ENCODE data around the gene PRSS56. TPM values are rescaled to one million over a fixed set of nuclear protein-coding genes. Genes with fewer than 3 reads are reported as not detected.

Gene PRSS56
- polyA plus RNA-seq, 1 donor from 2014 or later: 0.16 TPM

DNA sequence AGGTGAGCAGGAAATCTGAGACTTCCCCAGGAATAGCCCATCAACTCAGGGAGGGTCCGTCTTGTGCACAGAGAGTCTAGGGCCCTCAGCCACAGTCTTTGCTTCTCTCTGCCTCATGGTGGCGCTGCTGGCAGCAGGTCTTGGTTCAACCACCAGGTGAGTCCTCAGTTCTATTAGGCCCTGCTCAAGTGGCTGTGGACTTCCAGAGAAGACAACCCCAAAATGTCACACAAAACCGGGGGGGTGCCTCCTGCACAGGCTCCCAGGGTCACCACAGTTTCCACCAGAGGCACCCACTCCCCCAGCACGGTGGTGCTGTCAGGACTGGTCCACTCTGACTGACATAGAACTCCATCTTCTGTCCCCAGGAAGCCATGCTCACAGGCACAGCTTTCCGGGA lies 16.9 kb downstream of the PRSS56 start:
- Histone ChIP-seq H4K20me1 (ENCODE audit: insufficient read depth) (no peaks in the 10 kb centered on the region), H3K9me2 (ENCODE audit: insufficient read depth, low read length) (no peaks in the 10 kb centered on the region), H2AFZ (ENCODE audit: low read depth, low read length) (no peak overlapping the region), H3F3A (ENCODE audit: insufficient read depth, low read length, poor library complexity, severe bottlenecking) (no peaks in the 10 kb centered on the region), H3K4me3 (ENCODE audit: low read length) (no peak overlapping the region), H3K27ac (ENCODE audit: low read length) (no peak overlapping the region), H3K36me3 (ENCODE audit: insufficient read depth, low read length) (no peaks in the 10 kb centered on the region), H3K4me2 (ENCODE audit: low read length) (no peak overlapping the region), H3K9me3 (ENCODE audit: low read length) (no peaks in the 10 kb centered on the region), H3K27me3 (ENCODE audit: insufficient read depth, low read depth, low read length) (no peaks in the 10 kb centered on the region), H3K9ac (ENCODE audit: low read length) (no peak overlapping the region), H3K79me2 (replicated peaks; ENCODE audit: insufficient read depth, low read length) (no peaks in the 10 kb centered on the region)
- TF ChIP-seq EP300 (conservative IDR thresholded peaks at IDR 0.05; ENCODE audit: poor library complexity, severe bottlenecking) (no peak), SMC3 (conservative IDR thresholded peaks at IDR 0.05; ENCODE audit: poor library complexity) (no peak), POLR2AphosphoS5 (IDR thresholded peaks at IDR 0.05) (no peak), MXI1 (conservative IDR thresholded peaks at IDR 0.05; ENCODE audit: poor library complexity, severe bottlenecking) (no peak), EZH2 (IDR thresholded peaks at IDR 0.05; ENCODE audit: borderline replicate concordance, insufficient read depth, low read length, poor library complexity, severe bottlenecking) (no peak), TAF1 (IDR thresholded peaks at IDR 0.05; ENCODE audit: low read depth) (no peak), RAD21 (conservative IDR thresholded peaks at IDR 0.05) (no peak)
- TF ChIP-seq, protein P1, sequence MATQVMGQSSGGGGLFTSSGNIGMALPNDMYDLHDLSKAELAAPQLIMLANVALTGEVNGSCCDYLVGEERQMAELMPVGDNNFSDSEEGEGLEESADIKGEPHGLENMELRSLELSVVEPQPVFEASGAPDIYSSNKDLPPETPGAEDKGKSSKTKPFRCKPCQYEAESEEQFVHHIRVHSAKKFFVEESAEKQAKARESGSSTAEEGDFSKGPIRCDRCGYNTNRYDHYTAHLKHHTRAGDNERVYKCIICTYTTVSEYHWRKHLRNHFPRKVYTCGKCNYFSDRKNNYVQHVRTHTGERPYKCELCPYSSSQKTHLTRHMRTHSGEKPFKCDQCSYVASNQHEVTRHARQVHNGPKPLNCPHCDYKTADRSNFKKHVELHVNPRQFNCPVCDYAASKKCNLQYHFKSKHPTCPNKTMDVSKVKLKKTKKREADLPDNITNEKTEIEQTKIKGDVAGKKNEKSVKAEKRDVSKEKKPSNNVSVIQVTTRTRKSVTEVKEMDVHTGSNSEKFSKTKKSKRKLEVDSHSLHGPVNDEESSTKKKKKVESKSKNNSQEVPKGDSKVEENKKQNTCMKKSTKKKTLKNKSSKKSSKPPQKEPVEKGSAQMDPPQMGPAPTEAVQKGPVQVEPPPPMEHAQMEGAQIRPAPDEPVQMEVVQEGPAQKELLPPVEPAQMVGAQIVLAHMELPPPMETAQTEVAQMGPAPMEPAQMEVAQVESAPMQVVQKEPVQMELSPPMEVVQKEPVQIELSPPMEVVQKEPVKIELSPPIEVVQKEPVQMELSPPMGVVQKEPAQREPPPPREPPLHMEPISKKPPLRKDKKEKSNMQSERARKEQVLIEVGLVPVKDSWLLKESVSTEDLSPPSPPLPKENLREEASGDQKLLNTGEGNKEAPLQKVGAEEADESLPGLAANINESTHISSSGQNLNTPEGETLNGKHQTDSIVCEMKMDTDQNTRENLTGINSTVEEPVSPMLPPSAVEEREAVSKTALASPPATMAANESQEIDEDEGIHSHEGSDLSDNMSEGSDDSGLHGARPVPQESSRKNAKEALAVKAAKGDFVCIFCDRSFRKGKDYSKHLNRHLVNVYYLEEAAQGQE (IDR thresholded peaks at IDR 0.05; ENCODE audit: borderline replicate concordance): no peak
- TF ChIP-seq, protein P2, sequence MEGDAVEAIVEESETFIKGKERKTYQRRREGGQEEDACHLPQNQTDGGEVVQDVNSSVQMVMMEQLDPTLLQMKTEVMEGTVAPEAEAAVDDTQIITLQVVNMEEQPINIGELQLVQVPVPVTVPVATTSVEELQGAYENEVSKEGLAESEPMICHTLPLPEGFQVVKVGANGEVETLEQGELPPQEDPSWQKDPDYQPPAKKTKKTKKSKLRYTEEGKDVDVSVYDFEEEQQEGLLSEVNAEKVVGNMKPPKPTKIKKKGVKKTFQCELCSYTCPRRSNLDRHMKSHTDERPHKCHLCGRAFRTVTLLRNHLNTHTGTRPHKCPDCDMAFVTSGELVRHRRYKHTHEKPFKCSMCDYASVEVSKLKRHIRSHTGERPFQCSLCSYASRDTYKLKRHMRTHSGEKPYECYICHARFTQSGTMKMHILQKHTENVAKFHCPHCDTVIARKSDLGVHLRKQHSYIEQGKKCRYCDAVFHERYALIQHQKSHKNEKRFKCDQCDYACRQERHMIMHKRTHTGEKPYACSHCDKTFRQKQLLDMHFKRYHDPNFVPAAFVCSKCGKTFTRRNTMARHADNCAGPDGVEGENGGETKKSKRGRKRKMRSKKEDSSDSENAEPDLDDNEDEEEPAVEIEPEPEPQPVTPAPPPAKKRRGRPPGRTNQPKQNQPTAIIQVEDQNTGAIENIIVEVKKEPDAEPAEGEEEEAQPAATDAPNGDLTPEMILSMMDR (IDR thresholded peaks at IDR 0.05; ENCODE audit: poor library complexity, severe bottlenecking): no peak

DNA sequence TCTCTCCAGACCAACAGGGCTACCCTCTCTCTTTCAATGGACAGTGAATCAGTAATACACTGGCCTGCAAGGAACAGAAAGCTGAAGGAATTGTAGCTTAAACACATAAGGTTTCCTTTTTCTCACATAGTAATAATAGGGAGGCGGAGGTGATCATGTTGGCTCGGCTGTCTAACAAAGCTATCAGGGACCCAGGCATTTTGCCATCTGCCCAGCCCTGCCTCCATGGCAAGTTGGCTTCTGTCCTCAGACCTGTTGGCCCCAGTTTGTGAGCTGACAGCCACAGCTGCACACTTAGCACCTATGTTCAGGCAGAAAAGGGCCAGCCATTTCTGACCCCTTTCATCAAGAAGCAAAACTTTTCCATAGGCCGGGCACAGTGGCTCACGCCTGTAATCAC lies 17.3 kb downstream of the PRSS56 start:
- H3K4me3 ChIP-seq (ENCODE audit: low read length): no peak overlapping the region
- H3K27me3 ChIP-seq (ENCODE audit: insufficient read depth, low read depth, low read length): no peaks in the 10 kb centered on the region
- H3K27ac ChIP-seq (ENCODE audit: low read length): no peak overlapping the region
- H3F3A ChIP-seq (ENCODE audit: insufficient read depth, low read length, poor library complexity, severe bottlenecking): no peaks in the 10 kb centered on the region
- H3K9me2 ChIP-seq (ENCODE audit: insufficient read depth, low read length): no peaks in the 10 kb centered on the region
- H3K9me3 ChIP-seq (ENCODE audit: low read length): no peaks in the 10 kb centered on the region
- no peaks in the 10 kb centered on the region for H4K20me1 ChIP-seq (ENCODE audit: insufficient read depth)
- no peak overlapping the region for H3K9ac ChIP-seq (ENCODE audit: low read length)
- H3K4me2 ChIP-seq (ENCODE audit: low read length): no peak overlapping the region
- no peaks in the 10 kb centered on the region for H3K79me2 ChIP-seq (replicated peaks; ENCODE audit: insufficient read depth, low read length)
- TF ChIP-seq MXI1 (conservative IDR thresholded peaks at IDR 0.05; ENCODE audit: poor library complexity, severe bottlenecking): no peak
- TF ChIP-seq POLR2AphosphoS5 (IDR thresholded peaks at IDR 0.05): no peak
- TF ChIP-seq EP300 (conservative IDR thresholded peaks at IDR 0.05; ENCODE audit: poor library complexity, severe bottlenecking): no peak
- TF ChIP-seq SMC3 (conservative IDR thresholded peaks at IDR 0.05; ENCODE audit: poor library complexity): no peak
- H3K36me3 ChIP-seq (ENCODE audit: insufficient read depth, low read length): no peaks in the 10 kb centered on the region
- H2AFZ ChIP-seq (ENCODE audit: low read depth, low read length): no peak overlapping the region
